Measurements from ENCODE around the gene LRFN2.

Gene LRFN2

GRCh38 chr6:40541556-40542174 is 45.5 kb downstream of the LRFN2 start:
- DNase-seq = no peak

GRCh38 chr6:40540790-40541189 is 46.4 kb downstream of the LRFN2 start:
- DNase-seq = no peak

GRCh38 chr6:40539853-40540252 is 47.3 kb downstream of the LRFN2 start:
- DNase-seq = no peak

GRCh38 chr6:40538556-40538955 is 48.6 kb downstream of the LRFN2 start:
- DNase-seq = no peak

GRCh38 chr6:40537446-40537845 is 49.7 kb downstream of the LRFN2 start:
- no peak for DNase-seq

- no peak for DNase-seq
Measured at GRCh38 chr6:40536442-40536841, 50.7 kb downstream of the LRFN2 start.

GRCh38 chr6:40535819-40536380 is 51.3 kb downstream of the LRFN2 start:
- no peak for DNase-seq

- no peak for DNase-seq
Measured at GRCh38 chr6:40535110-40535818, 51.9 kb downstream of the LRFN2 start.

GRCh38 chr6:40532349-40533000 is 54.7 kb downstream of the LRFN2 start:
- DNase-seq = no peak

- no peak for DNase-seq
Measured at GRCh38 chr6:40529919-40530318, 57.2 kb downstream of the LRFN2 start.

GRCh38 chr6:40529040-40529439 is 58.1 kb downstream of the LRFN2 start:
- no peak for DNase-seq

GRCh38 chr6:40528051-40528450 is 59.1 kb downstream of the LRFN2 start:
- DNase-seq = no peak

- no peak for DNase-seq
Measured at GRCh38 chr6:40526036-40526435, 61.1 kb downstream of the LRFN2 start.

- DNase-seq = no peak
Measured at GRCh38 chr6:40524797-40525585, 62.2 kb downstream of the LRFN2 start.

GRCh38 chr6:40523505-40524172 is 63.5 kb downstream of the LRFN2 start:
- no peak for DNase-seq

- DNase-seq = no peak
Measured at GRCh38 chr6:40521496-40521895, 65.7 kb downstream of the LRFN2 start.

GRCh38 chr6:40520678-40521077 is 66.5 kb downstream of the LRFN2 start:
- DNase-seq = no peak

- DNase-seq = no peak
Measured at GRCh38 chr6:40520084-40520483, 67.1 kb downstream of the LRFN2 start.

GRCh38 chr6:40517654-40518053 is 69.5 kb downstream of the LRFN2 start:
- DNase-seq = no peak

GRCh38 chr6:40516429-40516828 is 70.7 kb downstream of the LRFN2 start:
- no peak for DNase-seq

- DNase-seq = no peak
Measured at GRCh38 chr6:40512340-40512739, 74.8 kb downstream of the LRFN2 start.

GRCh38 chr6:40511884-40512283 is 75.3 kb downstream of the LRFN2 start:
- DNase-seq = no peak
